Mammary epithelial cell (primary cell): ENCODE data around the gene ZBED4.

Source experiments
- CTCF ChIP-seq, 2 donors: IDR thresholded peaks in 1 of 2; conservative IDR thresholded peaks in 1 of 2; 2 replicates each; pipeline ENCODE4 v1.5.1; 2011 to 2012; ENCODE audit warnings: inconsistent platforms in 2 of 2, low read length in 2 of 2, mild to moderate bottlenecking in 2 of 2, control low read depth in 1 of 2, low read depth in 1 of 2; ENCODE audit not compliant: insufficient read depth in 1 of 2; ENCODE audit errors: extremely low read depth in 1 of 2
- EZH2 ChIP-seq: IDR thresholded peaks from 2 replicates; pipeline ENCODE4 v1.6.1; 2012; ENCODE audit warnings: low read length, inconsistent platforms, borderline replicate concordance

- TF ChIP-seq CTCF (conservative IDR thresholded peaks at IDR 0.05 in 1 of 2, IDR thresholded peaks at IDR 0.05 in 1 of 2; ENCODE audit: extremely low read depth in 1 of 2, insufficient read depth in 1 of 2, low read depth in 1 of 2, low read length in 2 of 2), result no peak
- no peak for TF ChIP-seq EZH2
These were observed 69.3 kb downstream of the ZBED4 start for GRCh38 chr22:49922926-49923325.
